K562 (cell line): ENCODE results near the gene ZNF296. TPM values are rescaled to one million over a fixed set of nuclear protein-coding genes. Genes with fewer than 3 reads are reported as not detected.

Experiments used
- ATAC-seq: fragments of 200-7000 bp; cut with Tn5 transposase; 3 replicates; pipeline ENCODE4 v1.9.1; 2020; ENCODE audit warnings: moderate library complexity
- BruUV-seq: library from RNA; stranded (reverse); fragments of 400-500 nt; replicated peaks from 2 replicates; lab custom pipeline; 2021; lab: Mats Ljungman, UMichigan
- CTCF ChIA-PET: fragments of 300-600 bp; formaldehyde crosslinking; extraction: SDS; loops from one replicate; lab custom pipeline; 2021; ENCODE audit warnings: low intra/inter-chr PET ratio; lab: Yijun Ruan, JAX
- POLR2A ChIA-PET: fragments of 300-600, 350-650 bp; sonication (Branson Sonifier 250); formaldehyde crosslinking; extraction: SDS; loops from one replicate; lab custom pipeline; 2021; ENCODE audit warnings: antibody characterized with exemption, inconsistent platforms; lab: Yijun Ruan, JAX
- DNase-seq, 4 experiments: peaks; one replicate each; pipeline versions ENCODE4 v3.0.0 to v3.0.0-alpha.2; 2011 to 2018; ENCODE audit warnings: low spot score in 3 of 4, mixed read lengths in 3 of 4; ENCODE audit errors: extremely low read depth in 1 of 4
- FAIRE-seq: peaks from 2 replicates; lab custom pipeline; 2011; peaks lifted over from hg19 to GRCh38; lab: Jason Lieb, UNC
- H2AFZ ChIP-seq: 2 replicates; pipeline ENCODE4 v1.6.0; 2011; ENCODE audit warnings: low read depth, low read length, control low read depth, inconsistent platforms
- H3K27ac ChIP-seq: fragments of 200-600 bp; 3 replicates; pipeline ENCODE4 v1.8.0; 2011; ENCODE audit warnings: low read depth, mild to moderate bottlenecking, control low read depth, inconsistent platforms, low read length, moderate library complexity, mixed read lengths; ENCODE audit errors: extremely low read depth
- H3K27me3 ChIP-seq, 2 experiments: fragments of 300-600 bp in 1 of 2; 2 replicates in 1 of 2; 3 replicates in 1 of 2; pipeline versions ENCODE4 v1.6.0 to v1.8.0; 2011; ENCODE audit warnings: inconsistent platforms in 2 of 2, low read length in 2 of 2, mild to moderate bottlenecking in 1 of 2, mixed read lengths in 1 of 2, moderate library complexity in 1 of 2; ENCODE audit not compliant: control insufficient read depth in 2 of 2, insufficient read depth in 2 of 2
- H3K36me3 ChIP-seq: fragments of 300-600 bp; 3 replicates; pipeline ENCODE4 v1.8.0; 2011; ENCODE audit warnings: mild to moderate bottlenecking, low read length, inconsistent platforms; ENCODE audit not compliant: control insufficient read depth, insufficient read depth
- H3K4me1 ChIP-seq, 2 experiments: fragments of 200-600 bp in 1 of 2; replicated peaks in 1 of 2; 2 replicates in 1 of 2; 3 replicates in 1 of 2; pipeline versions ENCODE4 v1.5.1 to v1.8.0; 2011; ENCODE audit warnings: inconsistent platforms in 2 of 2, low read length in 2 of 2, mild to moderate bottlenecking in 1 of 2, mixed read lengths in 1 of 2, moderate library complexity in 1 of 2; ENCODE audit not compliant: control insufficient read depth in 2 of 2, insufficient read depth in 2 of 2
- H3K4me2 ChIP-seq: 2 replicates; pipeline ENCODE4 v1.6.1; 2011; ENCODE audit warnings: low read length, control low read depth, inconsistent platforms, mixed read lengths; ENCODE audit not compliant: insufficient read depth
- H3K4me3 ChIP-seq: fragments of 200-600 bp; sonication (generic), shearing (Covaris generic); 2 replicates; pipeline ENCODE4 v1.5.1; 2016; ENCODE audit warnings: control low read depth, inconsistent platforms
- H3K79me2 ChIP-seq: fragments of 200-600 bp; 3 replicates; pipeline ENCODE4 v1.8.0; 2011; ENCODE audit warnings: low read length, inconsistent platforms; ENCODE audit not compliant: control insufficient read depth, insufficient read depth
- H3K9ac ChIP-seq, 2 experiments: 2 replicates each; pipeline versions ENCODE4 v1.6.0 to v1.6.1; 2011; ENCODE audit warnings: low read depth in 2 of 2, low read length in 2 of 2, control low read depth in 1 of 2, inconsistent platforms in 1 of 2, mild to moderate bottlenecking in 1 of 2, mixed read lengths in 1 of 2; ENCODE audit not compliant: insufficient read depth in 1 of 2
- H3K9me1 ChIP-seq: one replicate; pipeline ENCODE4 v1.6.0; 2011; ENCODE audit warnings: inconsistent platforms, mild to moderate bottlenecking, low read length, moderate library complexity; ENCODE audit not compliant: control insufficient read depth, insufficient read depth
- H3K9me3 ChIP-seq: replicated peaks from 2 replicates; pipeline ENCODE4 v1.5.1; 2011; ENCODE audit warnings: low read depth, low read length, inconsistent platforms; ENCODE audit not compliant: control insufficient read depth, insufficient read depth
- H4K20me1 ChIP-seq: replicated peaks from 2 replicates; pipeline ENCODE4 v1.6.1; 2011; ENCODE audit warnings: low read length, inconsistent platforms, mixed read lengths; ENCODE audit not compliant: control insufficient read depth, insufficient read depth
- BCOR ChIP-seq: fragments of 450-650 bp; IDR thresholded peaks from 2 replicates; pipeline ENCODE4 v1.6.1; 2016
- CBX1 ChIP-seq: sonication (generic); IDR thresholded peaks from 2 replicates; pipeline ENCODE4 v1.6.1; 2016; ENCODE audit warnings: antibody characterized with exemption, low read depth, mild to moderate bottlenecking
- GTF2F1 ChIP-seq: IDR thresholded peaks from 2 replicates; pipeline ENCODE4 v1.6.1; 2011; ENCODE audit warnings: low read depth, low read length, improper control_type of control experiment
- HNRNPLL ChIP-seq: fragments of 200-400 bp; formaldehyde crosslinking; IDR thresholded peaks from 2 replicates; pipeline ENCODE4 v1.6.1; 2017; ENCODE audit warnings: low read length, low read depth, mild to moderate bottlenecking; ENCODE audit not compliant: poor library complexity, severe bottlenecking
- NCOA2 ChIP-seq, 2 experiments: fragments of 450-650 bp; IDR thresholded peaks; 2 replicates each; pipeline ENCODE4 v1.6.1; 2018; ENCODE audit warnings: mild to moderate bottlenecking in 2 of 2, moderate library complexity in 1 of 2; ENCODE audit not compliant: partially characterized antibody in 2 of 2
- NR3C1 ChIP-seq: sonication (generic); formaldehyde crosslinking; IDR thresholded peaks from 2 replicates; pipeline ENCODE4 v1.8.1; 2022; ENCODE audit warnings: missing genetic modification reagents
- NUFIP1 ChIP-seq: fragments of 450-650 bp; IDR thresholded peaks from 2 replicates; pipeline ENCODE4 v1.6.1; 2018; ENCODE audit not compliant: partially characterized antibody
- PML ChIP-seq: IDR thresholded peaks from 2 replicates; pipeline ENCODE4 v1.6.1; 2012; ENCODE audit warnings: low read length, inconsistent platforms
- POLR2G ChIP-seq: fragments of 200-400 bp; formaldehyde crosslinking; IDR thresholded peaks from 2 replicates; pipeline ENCODE4 v1.6.1; 2017; ENCODE audit warnings: low read depth, mild to moderate bottlenecking, antibody characterized with exemption, low read length, moderate library complexity
- SP2 ChIP-seq: IDR thresholded peaks from 2 replicates; pipeline ENCODE4 v1.6.1; 2011; ENCODE audit warnings: mild to moderate bottlenecking, low read depth, low read length, moderate library complexity; ENCODE audit not compliant: poor library complexity, severe bottlenecking; ENCODE audit errors: extremely low read depth
- ZBTB43 ChIP-seq: sonication (generic); formaldehyde crosslinking; IDR thresholded peaks from 2 replicates; pipeline ENCODE4 v1.8.0; 2023; ENCODE audit warnings: mild to moderate bottlenecking, missing genetic modification reagents
- ZFP36 ChIP-seq: fragments of 150-350 bp; IDR thresholded peaks from 2 replicates; pipeline ENCODE4 v1.6.1; 2018; ENCODE audit warnings: low read length, low read depth; ENCODE audit not compliant: partially characterized antibody
- ZNF311 ChIP-seq: fragments of 250-450 bp; sonication (Bioruptor Pico); IDR thresholded peaks from 2 replicates; pipeline ENCODE4 v1.4.0; 2020; ENCODE audit warnings: mild to moderate bottlenecking, moderate library complexity
- ZNF75A ChIP-seq: fragments of 450-650 bp; formaldehyde crosslinking; IDR thresholded peaks from 2 replicates; pipeline ENCODE4 v1.4.0; 2020; ENCODE audit warnings: mild to moderate bottlenecking
- WGBS: fragments of 100-300 bp; shearing (Covaris generic); methylation state at CpG from one replicate; pipeline ENCODE4 v1.1.6; 2016; ENCODE audit warnings: low coverage, mixed read lengths; ENCODE audit not compliant: insufficient coverage; ENCODE audit errors: missing lambda C conversion rate; 5-methylcytosine and 5-hydroxymethylcytosine counted together
- in situ Hi-C: fragments of 300-500 bp; cut with MboI; formaldehyde crosslinking; loops from 4 replicates; pipeline ENCODE4 v1.15.0; 2018; ENCODE audit warnings: inconsistent platforms, mixed read lengths
- intact Hi-C: fragments of 100-400 bp; cut with micrococcal nuclease; formaldehyde crosslinking; loops from 2 replicates; pipeline ENCODE4 v1.14.2; 2022
- polyA plus RNA-seq, 8 experiments: library from polyadenylated mRNA; depleted of rRNA in 4 of 8; stranded (reverse) in 5 of 8; unstranded in 3 of 8; fragments of >200 nt; fragmentation: Nextera tagmentation in 2 of 8; fragmentation: Illumina TruSeq in 1 of 8; extraction: Ambion mirVana in 2 of 8; extraction: Trizol in 1 of 8; gene quantifications; 2 replicates each; pipeline versions ENCODE4 v1.2.1 to v1.2.3, GENCODE V29; 2011 to 2014; ENCODE audit warnings: inconsistent platforms in 1 of 8, missing spikeins in 1 of 8
- total RNA-seq, 7 experiments: library from RNA; depleted of rRNA in 6 of 7; stranded (reverse); fragments of >200 nt in 6 of 7; fragmentation: Illumina TruSeq in 2 of 7; extraction: Trizol in 2 of 7; gene quantifications; 2 replicates each; pipeline versions ENCODE4 v1.2.1 to v1.2.3, GENCODE V29; 2011 to 2021; ENCODE audit warnings: low replicate concordance in 1 of 7

ZNF296 gene
- total and polyA plus RNA-seq, 9 of the 15 experiments (the other 6 are each of a cell fraction or from before 2014, with no cell fraction given) = 0.03 to 8.8 (median 0.47) TPM; not detected in 1

DNA sequence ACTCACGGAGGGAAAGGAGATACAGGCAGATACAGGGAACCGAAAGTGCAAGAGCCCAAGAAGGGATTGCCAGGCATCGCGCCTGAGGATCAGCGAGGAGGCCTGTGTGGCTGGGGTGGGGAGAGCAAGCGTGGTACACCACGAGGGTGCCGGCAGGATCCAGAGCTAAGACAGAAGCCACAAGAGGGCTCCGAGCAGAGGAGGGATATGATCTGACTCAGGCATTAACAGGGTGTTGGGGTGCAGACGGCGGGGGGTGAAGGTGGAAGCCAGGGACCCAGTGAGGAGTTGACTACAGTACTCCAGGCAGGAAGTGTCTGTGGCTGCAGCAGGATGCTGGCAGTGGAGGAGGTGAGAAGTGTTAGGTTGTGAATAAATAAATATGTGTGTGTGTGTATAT, 11.3 kb upstream of the ZNF296 start:
- Histone ChIP-seq H3K9ac (peak overlapping the region in 1 of 2 experiments; percentile 74; a peak in 2 of 4 replicates), H3K36me3 (peaks cover 70% of the 10 kb centered on the region), H3K4me2 (no peak overlapping the region), H3K27ac (no peak overlapping the region), H3K9me3 (no peaks in the 10 kb centered on the region), H3K27me3 (no peaks in the 10 kb centered on the region), H3K4me1 (peaks cover 0 to 20% of the 10 kb centered on the region in 2 experiments; a peak in 2 of 5 replicates), H2AFZ (no peak overlapping the region), H3K9me1 (no peaks in the 10 kb centered on the region), H3K79me2 (peaks cover 31% of the 10 kb centered on the region), H3K4me3 (no peak overlapping the region), H4K20me1 (no peaks in the 10 kb centered on the region; the same call in 1 of the 2 replicates)
- FAIRE-seq (no peak), ATAC-seq (no peak), DNase-seq (no peak)
- in situ Hi-C loops = no loop called here
- CTCF ChIA-PET = no interaction called here
- WGBS = 83% methylated on average over 11 of the region's 11 CpGs
- no TSS peak for BruUV-seq
- TF ChIP-seq GTF2F1 (no peak), POLR2G (0 out of 2 replicates have a peak, but pooled peaks have one; percentile 32)
- POLR2A ChIA-PET = interaction anchor here (0.7 to 1.8 kb wide), 2 partner anchors 11 to 16 kb away, joined by 4 to 5 read pairs; no protein-coding TSS in a partner anchor
- intact Hi-C loops = no loop called here

DNA sequence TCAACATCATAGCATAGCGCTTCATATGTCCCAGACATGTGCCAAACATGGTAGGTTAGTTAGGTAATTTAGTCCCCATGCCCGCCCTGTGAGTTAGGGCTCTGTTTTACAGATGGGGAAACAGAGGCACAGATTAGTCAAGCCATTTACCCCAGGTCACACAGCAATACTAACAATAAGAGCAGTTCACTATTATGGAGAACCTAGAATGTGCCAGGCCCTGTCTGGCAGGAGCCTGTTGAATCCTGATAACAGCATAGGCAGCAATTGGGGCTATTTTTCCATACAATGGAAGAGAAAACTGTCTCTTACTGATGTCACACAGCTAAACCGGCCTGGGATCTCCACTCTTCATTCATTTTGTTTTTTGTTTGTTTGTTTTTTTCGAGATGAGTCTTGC, 10.2 kb upstream of the ZNF296 start:
- H3K4me3 ChIP-seq = no peak overlapping the region
- H3K9ac ChIP-seq = no peak overlapping the region
- peaks cover 0 to 18% of the 10 kb centered on the region in 2 experiments; a peak in 2 of 5 replicates for H3K4me1 ChIP-seq
- no peaks in the 10 kb centered on the region for H3K9me3 ChIP-seq
- no peaks in the 10 kb centered on the region for H3K9me1 ChIP-seq
- H3K27me3 ChIP-seq = no peaks in the 10 kb centered on the region
- no peaks in the 10 kb centered on the region; the same call in none of the 2 replicates for H4K20me1 ChIP-seq
- no peak overlapping the region for H3K4me2 ChIP-seq
- no TSS peak for BruUV-seq
- 98% methylated on average over 4 of the region's 4 CpGs for WGBS
- CTCF ChIA-PET = no interaction called here
- H3K27ac ChIP-seq = no peak overlapping the region
- no peak for FAIRE-seq
- POLR2A ChIA-PET = interaction anchor here (0.5 to 1.8 kb wide), 2 partner anchors 12 to 285 kb away, joined by 4 to 5 read pairs; no protein-coding TSS in a partner anchor
- in situ Hi-C loops = no loop called here
- H2AFZ ChIP-seq = no peak overlapping the region
- DNase-seq = no peak
- peaks cover 38% of the 10 kb centered on the region for H3K79me2 ChIP-seq
- peaks cover 75% of the 10 kb centered on the region for H3K36me3 ChIP-seq
- intact Hi-C loops = no loop called here
- ATAC-seq = no peak
- TF ChIP-seq ZBTB43 (no peak), NUFIP1 (no peak), PML (no peak), SP2 (no peak), ZFP36 (peak; percentile 35), ZNF75A (CRISPR knock-in tag) (no peak), ZNF311 (CRISPR knock-in tag) (no peak), HNRNPLL (no peak), BCOR (peak; percentile 70; the same call in 1 of the 2 replicates), CBX1 (no peak), POLR2G (no peak), NCOA2 (IDR thresholded peaks at IDR 0.05; ENCODE audit: partially characterized antibody in 2 of 2) (no peak), NR3C1 (CRISPR knock-in tag) (no peak)
